A549 (cell line): ENCODE measurements around the gene PVALEF. TPM values are rescaled to one million over a fixed set of nuclear protein-coding genes. Genes with fewer than 3 reads are reported as not detected.

Source experiments
- ATAC-seq, 2 experiments: fragments of 200-7000 bp in 1 of 2; fragments of >200 bp in 1 of 2; cut with Nextera tagmentation in 1 of 2; cut with Tn5 transposase in 1 of 2; 3 replicates each; pipeline versions ENCODE4 v1.8.0 to v1.9.1; 2018 to 2020; ENCODE audit warnings: mild to moderate bottlenecking in 1 of 2, moderate library complexity in 1 of 2
- CTCF ChIA-PET: fragments of 300-600 bp; sonication (Branson Sonifier 250); formaldehyde crosslinking; extraction: SDS; loops from one replicate; lab custom pipeline; 2021; ENCODE audit warnings: antibody characterized with exemption, inconsistent platforms; lab: Yijun Ruan, JAX
- POLR2A ChIA-PET: fragments of 350-600 bp; formaldehyde crosslinking; extraction: SDS; loops from one replicate; lab custom pipeline; 2021; ENCODE audit warnings: antibody characterized with exemption, inconsistent platforms; lab: Yijun Ruan, JAX
- DNase-seq, 2 experiments: peaks; one replicate each; pipeline versions ENCODE4 v3.0.0 to v3.0.0-alpha.2; 2011 to 2016; ENCODE audit warnings: low read depth in 1 of 2, low spot score in 1 of 2
- FAIRE-seq: peaks from 2 replicates; lab custom pipeline; 2011; peaks lifted over from hg19 to GRCh38; lab: Jason Lieb, UNC
- H3K27ac ChIP-seq, 2 experiments: fragments of >200 bp; sonication (Bioruptor Twin); formaldehyde crosslinking; 3 replicates each; pipeline ENCODE4 v1.5.1; 2016 to 2017
- H3K4me1 ChIP-seq: fragments of >200 bp; sonication (Bioruptor Twin); formaldehyde crosslinking; 3 replicates; pipeline ENCODE4 v1.6.1; 2016
- H3K4me2 ChIP-seq: fragments of >200 bp; sonication (Bioruptor Twin); formaldehyde crosslinking; 3 replicates; pipeline ENCODE4 v1.6.1; 2016
- H3K4me3 ChIP-seq: fragments of >200 bp; sonication (Bioruptor Twin); formaldehyde crosslinking; 3 replicates; pipeline ENCODE4 v1.5.1; 2016
- H3K9me3 ChIP-seq: fragments of >200 bp; sonication (Bioruptor Twin); formaldehyde crosslinking; 3 replicates; pipeline ENCODE4 v1.6.1; 2016
- BCL3 ChIP-seq: fragments of >200 bp; sonication (Bioruptor Twin); formaldehyde crosslinking; IDR thresholded peaks from 3 replicates; pipeline ENCODE4 v1.6.1; 2016
- CEBPB ChIP-seq, 2 experiments: fragments of >200 bp in 1 of 2; sonication (Bioruptor Twin) in 1 of 2; formaldehyde crosslinking in 1 of 2; IDR thresholded peaks; 2 replicates each; pipeline ENCODE4 v1.6.1; 2012 to 2016
- CHD2 ChIP-seq: fragments of 150-350 bp; IDR thresholded peaks from 2 replicates; pipeline ENCODE4 v1.6.1; 2014; ENCODE audit warnings: low read length; ENCODE audit not compliant: partially characterized antibody
- CHD4 ChIP-seq: fragments of 200-600 bp; sonication (generic); IDR thresholded peaks from 2 replicates; pipeline ENCODE4 v1.6.1; 2016; ENCODE audit warnings: antibody characterized with exemption, mild to moderate bottlenecking, borderline replicate concordance
- CTCF ChIP-seq: fragments of >200 bp; sonication (Bioruptor Twin); formaldehyde crosslinking; IDR thresholded peaks from 3 replicates; pipeline ENCODE4 v1.5.1; 2016
- EHF ChIP-seq: fragments of 250-450 bp; sonication (Bioruptor Pico); IDR thresholded peaks from 2 replicates; pipeline ENCODE4 v1.5.0; 2020; ENCODE audit warnings: mild to moderate bottlenecking
- EHMT2 ChIP-seq: fragments of 200-600 bp; sonication (generic); IDR thresholded peaks from 2 replicates; pipeline ENCODE4 v1.6.1; 2016; ENCODE audit warnings: antibody characterized with exemption, low read depth, mild to moderate bottlenecking, moderate library complexity
- EP300 ChIP-seq, 2 experiments: fragments of >200 bp; sonication (Bioruptor Twin); formaldehyde crosslinking; IDR thresholded peaks; 2 replicates in 1 of 2; 3 replicates in 1 of 2; pipeline ENCODE4 v1.6.1; 2016 to 2017
- FOSB ChIP-seq: fragments of 250-450 bp; sonication (Bioruptor Pico); IDR thresholded peaks from 2 replicates; pipeline ENCODE4 v1.5.0; 2020; ENCODE audit warnings: mild to moderate bottlenecking, moderate library complexity
- FOXS1 ChIP-seq: fragments of 250-450 bp; sonication (Bioruptor Pico); IDR thresholded peaks from 2 replicates; pipeline ENCODE4 v1.5.0; 2020; ENCODE audit warnings: mild to moderate bottlenecking, moderate library complexity
- HDAC2 ChIP-seq: fragments of 200-600 bp; sonication (generic); IDR thresholded peaks from 2 replicates; pipeline ENCODE4 v1.6.1; 2016
- MAFK ChIP-seq: fragments of 450-650 bp; IDR thresholded peaks from 2 replicates; pipeline ENCODE4 v1.6.1; 2014; ENCODE audit not compliant: partially characterized antibody
- MAZ ChIP-seq: fragments of 150-350 bp; IDR thresholded peaks from 2 replicates; pipeline ENCODE4 v1.6.1; 2014; ENCODE audit warnings: antibody characterized with exemption, low read depth, low read length, borderline replicate concordance
- NFE2L2 ChIP-seq: fragments of 150-350 bp; conservative IDR thresholded peaks from 2 replicates; pipeline ENCODE4 v1.6.1; 2014; ENCODE audit warnings: low read length
- NPAS2 ChIP-seq: fragments of 250-450 bp; sonication (Bioruptor Pico); IDR thresholded peaks from 2 replicates; pipeline ENCODE4 v1.8.0; 2022; ENCODE audit warnings: mild to moderate bottlenecking, moderate library complexity, borderline replicate concordance
- PBX3 ChIP-seq: IDR thresholded peaks from 2 replicates; pipeline ENCODE4 v1.6.1; 2012
- POLR2AphosphoS2 ChIP-seq: conservative IDR thresholded peaks from 2 replicates; pipeline ENCODE4 v1.6.1; 2012; ENCODE audit warnings: low read length, improper control_type of control experiment, inconsistent platforms
- REST ChIP-seq: fragments of 200-600 bp; sonication (generic); IDR thresholded peaks from 2 replicates; pipeline ENCODE4 v1.6.1; 2016; ENCODE audit warnings: antibody characterized with exemption, mild to moderate bottlenecking, moderate library complexity
- RNF2 ChIP-seq: fragments of 200-600 bp; sonication (generic); IDR thresholded peaks from 2 replicates; pipeline ENCODE4 v1.6.1; 2016; ENCODE audit warnings: low read depth, mild to moderate bottlenecking, antibody characterized with exemption, moderate library complexity, borderline replicate concordance
- SMC3 ChIP-seq: fragments of >200 bp; sonication (Bioruptor Twin); formaldehyde crosslinking; IDR thresholded peaks from 3 replicates; pipeline ENCODE4 v1.6.1; 2018; ENCODE audit warnings: inconsistent platforms
- SREBF2 ChIP-seq: fragments of 450-650 bp; IDR thresholded peaks from 2 replicates; pipeline ENCODE4 v1.6.1; 2014; ENCODE audit warnings: mild to moderate bottlenecking, moderate library complexity
- WGBS: methylation state at CpG from one replicate; pipeline ENCODE4 v1.1.6; 2017; ENCODE audit errors: missing lambda C conversion rate; 5-methylcytosine and 5-hydroxymethylcytosine counted together
- polyA plus RNA-seq, 4 experiments: library from polyadenylated mRNA; depleted of rRNA in 3 of 4; stranded (reverse); fragments of >200 nt; fragmentation: RNase III in 1 of 4; extraction: RNeasy Plus Mini Kit Qiagen cat#74134 plus additional on column Dnase treatment in 1 of 4; gene quantifications; 2 replicates in 3 of 4; 3 replicates in 1 of 4; pipeline ENCODE4 v1.2.3, GENCODE V29; 2011 to 2017
- TF ChIP-seq, protein P1 (sequence below): fragments of 250-450 bp; sonication (Bioruptor Pico); IDR thresholded peaks from 2 replicates; pipeline ENCODE4 v1.5.0; 2020; ENCODE audit warnings: low read depth, mild to moderate bottlenecking, moderate library complexity

Gene PVALEF
- polyA plus RNA-seq, 2 of the 4 experiments (the other 2 are of a cell fraction) = not detected

GRCh38 chr17:81183807-81184206 lies 18.5 kb downstream of the PVALEF start:
- ChIA-PET POLR2A (no interaction called here), CTCF (interaction anchor here (4.6 kb wide), 1 partner anchor 41 kb away, joined by 31 read pairs; no protein-coding TSS in a partner anchor)
- Histone ChIP-seq H3K9me3 (no peaks in the 10 kb centered on the region), H3K27ac (no peak overlapping the region), H3K4me2 (no peak overlapping the region), H3K4me3 (no peak overlapping the region), H3K4me1 (no peaks in the 10 kb centered on the region)
- no peak for FAIRE-seq
- no peak for DNase-seq
- 82% methylated on average over 11 of the region's 11 CpGs for WGBS
- TF ChIP-seq REST = no peak
- TF ChIP-seq POLR2AphosphoS2 = no peak
- TF ChIP-seq NPAS2 (CRISPR knock-in tag) = no peak
- TF ChIP-seq CHD4 = no peak
- no peak for TF ChIP-seq CTCF
- no peak for TF ChIP-seq MAZ
- no peak for TF ChIP-seq NFE2L2
- TF ChIP-seq, protein P1, sequence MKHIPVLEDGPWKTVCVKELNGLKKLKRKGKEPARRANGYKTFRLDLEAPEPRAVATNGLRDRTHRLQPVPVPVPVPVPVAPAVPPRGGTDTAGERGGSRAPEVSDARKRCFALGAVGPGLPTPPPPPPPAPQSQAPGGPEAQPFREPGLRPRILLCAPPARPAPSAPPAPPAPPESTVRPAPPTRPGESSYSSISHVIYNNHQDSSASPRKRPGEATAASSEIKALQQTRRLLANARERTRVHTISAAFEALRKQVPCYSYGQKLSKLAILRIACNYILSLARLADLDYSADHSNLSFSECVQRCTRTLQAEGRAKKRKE (CRISPR knock-in tag) = no peak
- TF ChIP-seq FOXS1 (CRISPR knock-in tag) = no peak
- TF ChIP-seq HDAC2 = no peak
- TF ChIP-seq, all 56 proteins: peak for 0
- ATAC-seq = no peak

GRCh38 chr17:81184555-81184954 lies 19.2 kb downstream of the PVALEF start:
- ATAC-seq (peak in 1 of 2 experiments; percentile 13; a peak in 2 of 6 replicates), DNase-seq (no peak), FAIRE-seq (no peak)
- Histone ChIP-seq H3K4me3 (no peak overlapping the region), H3K4me2 (no peak overlapping the region), H3K27ac (no peak overlapping the region), H3K9me3 (no peaks in the 10 kb centered on the region), H3K4me1 (no peaks in the 10 kb centered on the region)
- CTCF ChIA-PET = interaction anchor here (1.2 to 4.6 kb wide), 3 partner anchors 16 to 41 kb away, joined by 3 to 36 read pairs (median 31); no protein-coding TSS in a partner anchor
- TF ChIP-seq BCL3 (no peak), RNF2 (no peak), PBX3 (no peak), EHMT2 (no peak), HDAC2 (no peak), CHD4 (no peak), MAFK (no peak), EHF (no peak), CTCF (no peak), SREBF2 (no peak), CEBPB (IDR thresholded peaks at IDR 0.05) (no peak), SMC3 (no peak), CHD2 (no peak), EP300 (IDR thresholded peaks at IDR 0.05) (no peak), FOSB (CRISPR knock-in tag) (no peak), NFE2L2 (no peak)
- TF ChIP-seq, protein P1 (CRISPR knock-in tag) = no peak
- POLR2A ChIA-PET = no interaction called here
- 53% methylated on average over 15 of the region's 15 CpGs for WGBS
